Putamen (tissue), 1 donor: ENCODE results near the gene PPID.
"Not testable (repeated sequence)": the region's sequence is repeated elsewhere in the genome, so short reads cannot be mapped to it uniquely, and the experiment has no call there.

Experiments
- DNase-seq: peaks from one replicate; pipeline ENCODE4 v3.0.0-alpha.2; 2016; ENCODE audit warnings: low spot score

The PPID gene

DNA sequence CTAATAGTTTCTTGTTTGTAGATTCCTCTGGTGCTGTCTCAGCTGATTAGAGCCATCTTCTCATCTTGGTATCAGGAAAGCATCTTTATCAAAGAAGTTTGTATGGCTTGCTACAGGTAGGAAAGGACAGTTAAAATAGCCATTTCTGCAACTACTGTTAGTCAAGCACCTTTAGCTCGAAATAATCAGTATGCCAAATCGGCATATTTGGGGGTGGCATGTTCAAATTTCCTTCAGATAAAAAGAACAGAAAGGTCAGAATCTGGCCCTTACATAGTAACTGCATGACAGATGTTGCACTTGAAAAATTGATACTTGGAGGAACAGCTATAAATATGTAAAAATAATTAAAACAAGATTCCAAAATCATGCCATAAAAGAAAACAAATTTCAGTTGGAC lies 56.3 kb downstream of the PPID start:
- no peak for DNase-seq

DNA sequence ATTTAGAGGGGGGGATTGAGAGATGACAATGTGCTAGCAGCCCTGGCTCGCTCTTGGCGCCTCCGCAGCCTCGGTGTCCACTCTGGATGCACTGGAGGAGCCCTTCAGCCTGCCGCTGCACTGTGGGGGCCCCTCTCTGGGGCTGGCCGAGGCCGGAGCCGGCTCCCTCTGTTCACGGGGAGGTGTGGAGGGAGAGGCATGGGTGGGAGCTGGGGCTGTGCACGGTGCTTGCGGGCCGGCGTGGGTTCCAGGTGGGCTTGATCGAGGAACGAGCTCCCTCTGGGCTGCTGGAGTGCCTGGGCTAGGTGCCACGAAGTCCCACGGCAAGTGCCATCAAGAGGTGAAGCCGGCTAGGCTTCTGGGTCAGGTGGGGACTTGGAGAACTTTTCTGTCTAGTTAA lies 58.4 kb downstream of the PPID start:
- DNase-seq = no peak

DNA sequence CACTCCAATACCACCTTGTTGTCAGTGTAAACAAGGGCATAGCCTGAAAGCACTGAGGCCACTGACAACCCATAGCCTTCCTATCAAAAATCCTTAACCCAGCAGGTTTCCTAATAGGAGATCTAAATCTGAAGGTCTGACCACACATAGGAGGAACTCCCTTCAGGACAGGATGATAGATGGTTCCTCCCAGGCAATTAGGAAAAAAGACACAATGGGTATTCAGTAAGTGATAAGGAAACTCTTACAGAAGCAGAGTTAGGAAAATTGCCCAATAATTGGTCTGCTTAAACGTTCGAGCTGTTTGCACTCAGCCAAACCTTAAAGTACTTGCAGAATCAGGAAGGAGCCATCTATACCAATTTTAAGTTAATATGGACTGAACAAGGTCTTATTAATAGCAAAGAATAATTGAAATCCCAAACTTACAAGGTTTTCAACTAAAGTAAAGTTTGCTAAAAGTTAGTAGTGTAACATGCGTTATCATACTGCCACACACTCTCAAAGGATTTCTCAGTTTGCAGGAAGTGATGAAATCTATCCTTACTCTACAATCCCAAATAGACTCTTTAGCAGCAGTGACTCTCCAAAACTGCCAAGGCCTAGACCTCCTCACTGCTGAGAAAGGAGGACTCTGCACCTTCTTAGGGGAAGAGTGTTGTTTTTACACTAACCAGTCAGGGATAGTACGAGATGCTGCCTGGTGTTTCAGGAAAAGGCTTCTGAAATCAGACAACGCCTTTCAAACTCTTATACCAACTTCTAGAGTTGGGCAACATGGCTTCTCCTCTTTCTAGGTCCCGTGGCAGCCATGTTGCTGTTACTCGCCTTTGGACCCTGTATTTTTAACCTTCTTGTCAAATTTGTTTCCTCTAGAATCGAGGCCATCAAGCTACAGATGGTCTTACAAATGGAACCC lies 59.2 kb downstream of the PPID start:
- DNase-seq = not testable (repeated sequence)

DNA sequence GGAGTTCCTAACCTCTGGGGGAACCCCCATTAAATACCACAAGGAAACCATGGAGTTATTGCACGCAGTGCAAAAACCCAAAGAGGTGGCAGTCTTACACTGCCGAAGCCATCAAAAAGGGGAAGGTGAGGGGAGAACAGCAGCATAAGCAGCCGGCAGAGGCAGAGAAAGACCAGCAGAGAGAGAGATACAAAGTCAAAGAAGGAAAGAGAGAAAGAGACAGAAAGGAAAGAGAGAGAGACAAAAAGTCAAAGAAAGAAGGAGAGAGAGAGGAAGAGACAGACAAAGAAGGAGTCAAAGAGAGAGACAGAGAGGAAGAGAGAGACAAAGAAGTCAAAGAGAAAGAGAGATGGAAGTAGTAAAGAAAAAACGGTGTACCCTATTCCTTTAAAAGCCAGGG lies 59.9 kb downstream of the PPID start:
- DNase-seq = not testable (repeated sequence)
